ENCODE measurements around the gene CREB5. TPM values are rescaled to one million over a fixed set of nuclear protein-coding genes. Genes with fewer than 3 reads are reported as not detected.

CREB5 gene
- total RNA-seq, 1 experiment from 2014 or later: 0.49 TPM

- H3K4me3 ChIP-seq (replicated peaks in 1 of 2; ENCODE audit: low read depth in 1 of 2, low read length in 2 of 2): no peak overlapping the region
- H3K9ac ChIP-seq (ENCODE audit: low read length): no peak overlapping the region
- no TSS peak for BruUV-seq (replicated peaks)
- no peaks in the 10 kb centered on the region for H3K9me3 ChIP-seq (ENCODE audit: control insufficient read depth in 1 of 2, insufficient read depth in 1 of 2, low read depth in 1 of 2, low read length in 2 of 2)
- intact Hi-C loops (cut with micrococcal nuclease): no loop called here
- H3K27ac ChIP-seq (ENCODE audit: low read depth, low read length): no peak overlapping the region
- no peak overlapping the region for H2AFZ ChIP-seq (ENCODE audit: low read depth, low read length, poor library complexity, severe bottlenecking)
- no peak for ATAC-seq
- no peaks in the 10 kb centered on the region for H4K20me1 ChIP-seq (ENCODE audit: insufficient read depth)
- no peak for DNase-seq (ENCODE audit: low read depth, low spot score)
- ChIA-PET CTCF (no interaction called here), RAD21 (ENCODE audit: low non-redundant PET in 1 of 2, low total read pairs in 2 of 2, uncharacterized antibody in 2 of 2, unreplicated experiment in 2 of 2) (no interaction called here), POLR2A (no interaction called here)
- H3K4me1 ChIP-seq (ENCODE audit: control insufficient read depth in 1 of 2, insufficient read depth in 2 of 2, low read length in 2 of 2): no peaks in the 10 kb centered on the region
- H3K27me3 ChIP-seq (ENCODE audit: insufficient read depth, low read length): peaks cover 6% of the 10 kb centered on the region; the same call in 1 of the 2 replicates
- no peak for TF ChIP-seq EZH2 (IDR thresholded peaks at IDR 0.05)
- H3K4me2 ChIP-seq (ENCODE audit: low read length): no peak overlapping the region
- no peaks in the 10 kb centered on the region for H3K36me3 ChIP-seq (ENCODE audit: control insufficient read depth in 1 of 2, insufficient read depth in 2 of 2, low read length in 2 of 2)
- H3K79me2 ChIP-seq (ENCODE audit: insufficient read depth, low read length): no peaks in the 10 kb centered on the region
- H3K9me2 ChIP-seq (ENCODE audit: insufficient read depth): 0 out of 2 replicates have a peak, but pooled peaks cover 2% of the 10 kb centered on the region
Measured at GRCh38 chr7:28773423-28774145, 361.3 kb downstream of the CREB5 start.

GRCh38 chr7:28774261-28774988 is 362.1 kb downstream of the CREB5 start:
- RAD21 ChIA-PET (ENCODE audit: low non-redundant PET in 1 of 2, low total read pairs in 2 of 2, uncharacterized antibody in 2 of 2, unreplicated experiment in 2 of 2): no interaction called here
- Histone ChIP-seq H3K4me3 (replicated peaks in 1 of 2; ENCODE audit: low read depth in 1 of 2, low read length in 2 of 2) (no peak overlapping the region), H3K27me3 (ENCODE audit: insufficient read depth, low read length) (peaks cover 8% of the 10 kb centered on the region; the same call in 1 of the 2 replicates), H3K27ac (ENCODE audit: low read depth, low read length) (no peak overlapping the region), H3K4me1 (ENCODE audit: control insufficient read depth in 1 of 2, insufficient read depth in 2 of 2, low read length in 2 of 2) (no peaks in the 10 kb centered on the region), H3K9me3 (ENCODE audit: control insufficient read depth in 1 of 2, insufficient read depth in 1 of 2, low read depth in 1 of 2, low read length in 2 of 2) (no peaks in the 10 kb centered on the region), H2AFZ (ENCODE audit: low read depth, low read length, poor library complexity, severe bottlenecking) (no peak overlapping the region), H3K36me3 (ENCODE audit: control insufficient read depth in 1 of 2, insufficient read depth in 2 of 2, low read length in 2 of 2) (no peaks in the 10 kb centered on the region), H3K4me2 (ENCODE audit: low read length) (no peak overlapping the region), H4K20me1 (ENCODE audit: insufficient read depth) (no peaks in the 10 kb centered on the region), H3K9ac (ENCODE audit: low read length) (no peak overlapping the region), H3K9me2 (ENCODE audit: insufficient read depth) (0 out of 2 replicates have a peak, but pooled peaks cover 4% of the 10 kb centered on the region), H3K79me2 (ENCODE audit: insufficient read depth, low read length) (no peaks in the 10 kb centered on the region)
- BruUV-seq (replicated peaks): no TSS peak
- intact Hi-C loops (cut with micrococcal nuclease): no loop called here
- POLR2A ChIA-PET: no interaction called here
- DNase-seq (ENCODE audit: low read depth, low spot score): no peak
- CTCF ChIA-PET: no interaction called here
- no peak for TF ChIP-seq EZH2phosphoT487 (IDR thresholded peaks at IDR 0.05; ENCODE audit: borderline replicate concordance)
- TF ChIP-seq CBX3 (IDR thresholded peaks at IDR 0.05; ENCODE audit: low read depth): no peak
- TF ChIP-seq EZH2 (IDR thresholded peaks at IDR 0.05): no peak
- no peak for TF ChIP-seq JUND (IDR thresholded peaks at IDR 0.05)
- no peak for TF ChIP-seq ZNF274 (IDR thresholded peaks at IDR 0.05; ENCODE audit: low read depth, low read length)
- no peak for TF ChIP-seq ZFX (IDR thresholded peaks at IDR 0.05)
- no peak for TF ChIP-seq POLR2AphosphoS5 (IDR thresholded peaks at IDR 0.05; ENCODE audit: low read depth, low read length)
- no peak for ATAC-seq
